ACHN (cell line): Measurements from ENCODE around the gene COCH.
"Not testable (repeated sequence)": the region's sequence is repeated elsewhere in the genome, so short reads cannot be mapped to it uniquely, and the experiment has no call there.

Experiments
- DNase-seq: peaks from one replicate; pipeline ENCODE4 v3.0.0-alpha.2; 2015
- in situ Hi-C: cut with HindIII; loops from 2 replicates; pipeline ENCODE4 v1.10.0; 2017; ENCODE audit warnings: low sequenced_read_pairs, low pct_ligation_motif_present, low pct_unique_long_range_greater_than_20kb

The COCH gene

GRCh38 chr14:30907659-30908057 is 33.3 kb downstream of the COCH start:
- in situ Hi-C loops: no loop called here
- DNase-seq: no peak

GRCh38 chr14:30908826-30909225 is 34.5 kb downstream of the COCH start:
- in situ Hi-C loops: no loop called here
- no peak for DNase-seq

DNA sequence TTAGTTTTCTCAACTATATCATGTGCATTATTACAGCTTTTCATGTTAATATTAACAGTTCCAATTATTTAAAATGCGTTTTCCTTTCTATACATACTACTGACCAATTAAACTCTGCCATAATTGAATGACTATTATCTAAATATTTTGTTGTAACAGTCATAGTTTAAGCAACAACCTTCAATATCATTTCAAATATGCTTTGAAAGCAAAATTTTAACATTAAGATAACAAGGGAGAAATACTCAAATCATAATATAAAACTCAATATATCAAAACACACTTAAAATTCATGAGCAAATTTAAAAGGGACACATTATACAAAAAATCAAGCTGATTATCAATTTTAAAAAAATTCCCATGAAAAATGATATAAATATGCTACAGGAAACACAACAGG is 40.5 kb downstream of the COCH start:
- no peak for DNase-seq
- in situ Hi-C loops: no loop called here

DNA sequence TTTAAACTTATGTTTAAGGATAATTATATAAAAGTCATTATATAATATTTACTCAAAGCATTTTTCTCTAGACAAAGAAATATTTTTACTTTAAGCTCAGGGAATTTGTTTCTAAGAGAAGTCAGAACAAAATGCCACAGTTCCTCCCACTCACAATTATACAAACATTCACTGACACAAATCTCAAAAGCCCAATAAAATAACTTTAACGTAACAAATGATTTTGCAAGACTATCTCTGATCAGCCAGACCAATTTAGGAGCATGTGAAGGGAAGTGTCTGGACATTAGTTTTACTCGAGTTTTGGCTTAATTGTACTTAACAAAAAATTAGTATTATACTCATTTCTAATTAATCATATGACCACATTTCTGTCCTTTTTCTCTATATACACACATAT is 41.2 kb downstream of the COCH start:
- in situ Hi-C loops: no loop called here
- no peak for DNase-seq

- no peak for DNase-seq
- in situ Hi-C loops: no loop called here
Measured at GRCh38 chr14:30921305-30921704, 46.9 kb downstream of the COCH start.

DNA sequence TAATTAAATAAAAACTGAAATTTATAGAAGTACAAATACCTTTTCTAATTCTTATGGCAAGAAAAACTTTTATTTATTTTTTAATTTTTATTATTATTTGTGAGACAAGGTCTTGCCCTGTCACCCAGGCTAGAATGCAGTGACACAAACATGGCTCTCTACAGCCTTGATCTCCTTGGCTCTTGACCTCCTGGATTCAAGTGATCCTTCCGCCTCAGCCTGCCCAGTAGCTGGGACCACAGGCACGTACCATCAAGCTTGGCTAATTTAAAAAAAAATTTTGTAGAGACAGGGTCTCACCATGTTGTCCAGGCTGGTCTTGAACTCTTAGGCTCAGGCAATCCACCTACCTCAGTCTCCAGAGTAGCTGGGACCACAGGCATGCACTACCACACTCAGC is 47.4 kb downstream of the COCH start:
- in situ Hi-C loops: no loop called here
- no peak for DNase-seq

DNA sequence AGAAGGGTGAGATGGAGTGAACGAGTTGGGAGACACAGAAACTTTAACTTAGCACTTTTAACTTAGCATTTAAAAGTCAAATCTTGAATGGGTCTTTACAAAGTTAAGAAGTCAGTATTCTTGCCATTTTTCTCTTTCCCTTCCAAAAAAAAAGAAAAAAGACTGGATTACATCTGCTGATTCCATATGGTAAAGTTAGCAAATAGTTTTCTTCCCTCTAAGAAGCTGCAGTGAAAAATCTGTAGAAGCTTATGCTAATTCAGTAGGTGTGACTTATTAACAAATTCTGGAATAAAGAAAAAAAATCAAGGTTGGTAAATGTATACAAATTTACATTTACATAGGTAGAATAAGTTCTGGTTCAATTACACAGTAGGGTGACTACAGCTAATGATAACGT is 50.9 kb downstream of the COCH start:
- in situ Hi-C loops: no loop called here
- DNase-seq: no peak

DNA sequence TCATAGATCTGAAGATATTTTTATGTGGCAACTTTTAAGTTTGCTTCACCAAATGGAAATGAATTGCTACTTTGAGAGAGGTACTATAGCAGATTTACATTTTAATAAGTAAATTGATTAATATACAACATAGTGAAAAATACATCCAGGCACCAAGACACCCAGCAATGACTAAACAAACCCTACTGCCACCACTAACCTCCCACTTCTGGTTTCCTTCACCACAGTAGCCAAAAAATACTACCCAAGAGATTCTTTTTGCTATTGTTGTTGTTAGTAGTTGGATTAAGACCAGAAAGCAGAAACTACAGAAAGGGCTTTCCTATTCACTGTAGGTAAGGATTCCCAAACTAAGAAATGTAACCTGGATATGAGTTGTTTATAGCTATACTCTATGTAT is 54.1 kb downstream of the COCH start:
- in situ Hi-C loops: no loop called here
- no peak for DNase-seq

DNA sequence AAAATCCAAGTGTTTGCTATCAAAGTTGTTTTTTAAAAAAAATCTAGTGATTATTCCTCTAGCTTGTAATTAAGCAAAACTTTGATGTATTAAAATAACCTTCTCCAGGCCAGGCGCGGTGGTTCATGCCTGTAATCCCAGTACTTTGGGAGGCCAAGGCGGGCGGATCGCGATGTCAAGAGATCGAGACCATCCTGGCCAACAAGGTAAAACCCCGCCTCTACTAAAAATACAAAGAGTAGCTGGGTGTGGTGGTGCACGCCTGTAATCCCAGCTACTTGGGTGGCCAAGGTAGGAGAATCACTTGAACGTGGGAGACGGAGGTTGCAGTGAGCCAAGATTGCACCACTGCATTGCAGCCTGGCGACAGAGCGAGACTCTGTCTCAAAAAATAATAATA is 59.6 kb downstream of the COCH start:
- DNase-seq, in situ Hi-C loops: not testable (repeated sequence)

GRCh38 chr14:30935445-30935844 is 61.1 kb downstream of the COCH start:
- DNase-seq: no peak
- in situ Hi-C loops: no loop called here

- no peak for DNase-seq
- in situ Hi-C loops: no loop called here
Measured at GRCh38 chr14:30938617-30939016, 64.3 kb downstream of the COCH start.
